ENCODE measurements around the gene CHN2.

CHN2 gene

GRCh38 chr7:29413626-29414136, 219.1 kb downstream of the CHN2 start:
- DNase-seq = no peak

- no peak for DNase-seq
These were observed 219.6 kb downstream of the CHN2 start for GRCh38 chr7:29414216-29414615.

DNA sequence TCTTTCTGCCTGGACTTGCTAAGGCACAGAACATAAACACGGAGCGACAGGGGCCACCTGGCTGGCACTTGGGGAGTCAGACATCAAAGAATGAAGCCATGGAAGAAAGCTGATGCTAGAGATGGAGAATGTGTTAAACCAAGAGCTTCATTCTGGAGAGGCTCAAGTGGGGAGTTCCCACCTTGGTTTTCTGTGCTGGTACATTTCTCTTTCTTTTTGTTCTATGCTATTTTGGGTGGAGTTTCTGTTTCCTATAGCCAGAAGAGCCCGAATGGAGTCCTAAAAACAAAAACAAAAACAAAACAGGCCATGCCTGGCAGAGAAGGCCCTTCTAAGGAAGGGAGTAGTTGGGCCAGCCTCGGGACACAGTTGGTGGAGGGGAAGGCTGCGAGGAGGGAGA, 220.6 kb downstream of the CHN2 start:
- no peak for DNase-seq

DNA sequence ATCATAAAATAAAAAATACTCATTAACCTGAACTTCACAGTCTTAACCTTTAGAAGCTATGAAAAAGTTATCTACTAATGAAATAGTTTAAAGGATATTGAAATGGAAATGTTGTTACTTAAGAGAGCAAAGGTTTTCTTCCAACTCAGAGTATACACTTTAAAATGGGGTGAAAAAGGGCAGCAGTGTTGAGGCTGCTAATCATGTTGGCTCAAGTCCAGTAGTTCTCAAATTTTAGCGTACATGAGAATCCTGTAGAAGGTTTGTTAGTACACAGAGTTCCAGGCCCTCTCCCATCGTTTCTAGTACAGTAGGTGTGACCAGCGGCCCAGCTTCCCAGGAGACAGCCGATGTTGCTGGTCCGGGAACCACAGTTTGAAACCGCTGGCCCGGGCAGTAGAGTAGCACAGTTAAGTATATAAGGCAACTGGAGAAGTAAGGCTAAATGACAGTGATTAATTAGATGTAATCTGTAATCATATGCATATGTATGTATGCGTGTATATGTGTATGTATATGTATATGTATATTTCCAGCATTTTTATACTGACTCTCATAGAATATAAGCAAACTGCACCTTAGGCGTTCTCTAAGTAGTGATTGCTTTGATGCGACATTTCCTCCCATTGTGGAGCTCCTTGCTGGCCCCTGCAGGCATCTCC, 221.8 kb downstream of the CHN2 start:
- DNase-seq = no peak

DNA sequence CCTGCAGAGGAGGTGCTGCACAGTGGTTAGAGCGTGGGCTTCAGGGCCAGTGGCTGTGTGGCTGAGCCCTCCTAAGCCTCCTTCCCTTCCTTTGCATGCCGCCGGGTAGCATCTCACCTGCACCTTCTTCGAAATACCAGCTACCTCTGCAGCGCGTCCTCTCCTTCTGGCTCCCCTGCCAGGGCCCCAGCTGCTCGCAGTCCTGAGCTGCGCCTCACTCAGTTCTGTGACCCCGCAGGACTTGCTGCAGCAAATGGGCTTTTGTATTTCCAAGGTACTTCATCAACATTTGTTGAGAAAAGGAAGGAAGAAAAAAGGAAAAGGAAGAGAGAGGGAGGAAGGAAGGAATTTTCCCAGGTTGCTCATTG, 222.3 kb downstream of the CHN2 start:
- no peak for DNase-seq

DNA sequence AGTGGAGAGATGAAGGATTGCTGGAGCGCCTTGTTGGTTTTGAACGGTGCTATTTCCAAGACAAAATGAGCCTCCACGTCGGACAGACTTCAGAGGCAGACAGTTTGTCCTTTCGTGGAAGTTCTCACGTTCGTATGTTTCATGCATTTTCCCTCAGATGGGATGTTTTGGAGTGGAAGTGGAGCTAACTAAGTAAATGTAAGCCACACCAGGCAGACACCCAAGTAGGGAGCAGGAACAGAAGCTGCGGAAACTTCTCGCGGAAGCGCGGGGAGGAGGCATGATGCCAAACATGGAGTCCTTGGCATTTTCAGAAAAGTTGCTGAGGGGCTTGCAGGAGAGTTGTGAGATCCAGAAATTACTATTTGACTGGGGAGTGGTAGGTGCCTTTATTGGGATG, 223.5 kb downstream of the CHN2 start:
- DNase-seq = no peak

DNA sequence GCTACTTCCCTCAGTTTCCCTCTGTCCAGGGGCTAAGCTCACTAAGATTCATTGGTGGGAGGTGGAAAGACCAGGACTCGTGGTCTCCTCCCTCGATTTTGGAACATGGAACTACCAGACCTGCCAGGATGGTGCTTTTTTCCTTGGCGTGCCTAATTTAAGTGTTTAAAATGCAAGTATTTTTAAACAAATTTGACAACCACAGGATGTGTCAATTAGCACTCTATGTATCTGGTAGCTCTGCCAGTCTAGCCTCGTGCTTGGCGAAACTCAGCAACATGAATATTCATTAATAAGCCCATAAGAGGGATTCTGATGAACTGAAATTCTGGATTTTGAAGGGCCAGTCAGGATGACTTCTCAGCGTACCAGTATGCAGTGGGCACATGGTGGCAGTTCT, 224.1 kb downstream of the CHN2 start:
- DNase-seq = no peak

DNA sequence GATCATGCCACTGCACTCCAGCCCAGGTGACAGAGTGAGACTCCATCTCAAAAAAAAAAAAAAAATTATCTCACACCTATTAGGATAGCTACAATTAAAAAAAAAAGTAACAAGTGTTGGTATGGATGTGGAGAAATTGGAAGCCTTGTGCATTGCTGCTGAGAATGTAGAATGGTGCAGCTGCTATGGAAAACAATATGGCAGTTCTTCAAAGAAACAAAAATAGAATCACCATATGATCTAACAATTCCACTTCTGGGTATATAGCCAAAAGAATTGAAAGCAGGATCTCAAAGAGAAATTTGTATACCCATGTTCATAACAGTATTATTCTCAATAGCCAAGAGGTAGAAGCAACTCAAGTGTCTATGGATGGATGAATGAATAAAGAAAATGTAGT, 225.4 kb downstream of the CHN2 start:
- DNase-seq = no peak

- DNase-seq = no peak
These were observed 226.7 kb downstream of the CHN2 start for GRCh38 chr7:29421010-29421956.

DNA sequence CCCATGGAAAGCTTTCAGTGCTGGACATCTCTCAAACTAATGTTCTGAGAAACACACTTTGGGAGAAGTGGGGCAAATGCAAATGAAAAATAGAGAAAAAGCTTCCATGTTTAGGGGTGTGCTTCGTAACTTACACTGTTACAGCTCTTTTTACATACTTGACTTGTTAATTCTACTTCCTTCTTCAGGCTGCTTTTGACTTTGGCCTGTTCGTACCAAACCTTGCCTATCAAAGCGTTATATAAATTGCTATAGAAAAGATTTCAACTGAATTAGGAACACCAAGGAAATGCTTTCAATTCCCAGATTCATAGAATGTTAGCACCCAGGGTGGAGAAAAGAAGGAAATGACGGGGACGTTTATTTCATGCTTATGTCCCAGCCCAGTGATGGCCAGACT, 228.3 kb downstream of the CHN2 start:
- no peak for DNase-seq

GRCh38 chr7:29424295-29424983, 229.9 kb downstream of the CHN2 start:
- DNase-seq = no peak

GRCh38 chr7:29424984-29425309, 230.4 kb downstream of the CHN2 start:
- no peak for DNase-seq

DNA sequence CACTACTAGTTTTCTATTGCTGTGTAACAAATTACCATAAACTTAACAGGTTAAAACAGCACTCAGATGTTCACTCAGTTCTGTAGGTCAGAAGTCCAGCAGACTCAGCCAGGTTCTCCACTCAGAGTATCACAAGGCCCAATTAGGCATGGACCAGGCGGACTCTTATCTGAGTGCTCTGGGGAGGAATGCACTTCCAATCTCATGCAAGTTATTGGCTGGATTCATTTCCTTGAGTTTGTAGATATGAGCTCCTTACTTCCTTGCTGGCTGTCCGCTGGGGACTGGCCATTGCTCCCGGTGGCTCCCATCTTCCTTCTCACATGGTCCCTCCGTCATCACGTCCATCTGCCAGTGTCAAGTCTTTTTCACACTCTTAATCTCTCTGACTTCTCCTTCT, 232.0 kb downstream of the CHN2 start:
- DNase-seq = no peak

DNA sequence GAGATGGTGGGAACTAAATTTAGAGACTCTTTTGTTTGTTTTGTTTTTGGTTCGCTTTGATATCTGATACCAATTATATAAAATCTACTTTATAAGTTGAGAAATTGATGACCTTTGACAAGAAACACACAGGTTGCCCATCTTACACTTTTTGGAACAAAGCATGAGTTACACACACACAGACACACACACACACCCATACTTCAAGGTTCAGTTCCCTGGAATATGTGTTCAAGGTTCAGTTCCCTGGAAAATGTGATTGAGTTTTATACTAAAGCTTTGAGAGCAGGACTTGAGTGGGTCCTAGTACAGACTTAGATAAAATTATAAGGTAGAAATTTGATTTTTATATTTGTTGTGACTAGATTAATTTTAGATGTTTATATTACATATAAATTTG, 234.8 kb downstream of the CHN2 start:
- no peak for DNase-seq

- no peak for DNase-seq
These were observed 235.8 kb downstream of the CHN2 start for GRCh38 chr7:29430279-29430949.

DNA sequence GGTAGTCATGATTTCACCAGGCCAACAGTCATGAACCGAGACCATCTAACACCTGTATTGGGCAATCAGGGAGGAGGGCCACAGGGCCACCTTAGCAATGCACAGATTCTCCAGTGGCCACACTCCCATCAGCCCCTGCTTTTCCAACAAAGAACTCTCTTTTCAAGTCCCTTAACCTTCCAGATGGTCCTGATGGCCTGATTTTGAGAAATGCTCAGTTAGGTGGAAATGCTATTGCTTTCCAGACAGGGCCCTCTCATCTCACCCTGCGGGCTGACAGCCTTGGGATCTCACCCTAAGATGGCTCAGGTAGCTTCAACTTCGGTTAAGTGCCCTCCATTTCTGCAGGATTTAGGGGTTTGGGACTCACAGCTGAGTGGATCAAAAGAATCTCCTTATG, 237.1 kb downstream of the CHN2 start:
- DNase-seq = no peak

DNA sequence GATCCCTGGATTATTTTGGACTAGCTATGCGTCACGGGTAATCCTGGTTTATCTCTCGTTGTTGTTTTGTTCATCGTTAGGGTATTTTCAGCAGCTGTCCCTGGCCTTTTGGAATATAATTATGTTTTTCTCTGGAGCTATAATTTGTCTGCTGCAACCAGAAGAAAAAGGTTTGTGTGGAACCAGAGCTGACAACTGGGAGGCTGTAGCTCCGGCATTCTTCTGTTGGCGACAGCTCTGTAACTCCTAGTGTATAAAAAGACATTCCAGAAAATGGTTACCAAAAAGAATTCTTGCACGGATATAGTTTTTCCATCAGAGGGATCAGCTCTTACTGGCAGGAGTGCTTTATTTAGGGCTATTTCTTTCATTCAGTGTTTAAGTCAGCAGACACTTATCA, 238.1 kb downstream of the CHN2 start:
- no peak for DNase-seq

DNA sequence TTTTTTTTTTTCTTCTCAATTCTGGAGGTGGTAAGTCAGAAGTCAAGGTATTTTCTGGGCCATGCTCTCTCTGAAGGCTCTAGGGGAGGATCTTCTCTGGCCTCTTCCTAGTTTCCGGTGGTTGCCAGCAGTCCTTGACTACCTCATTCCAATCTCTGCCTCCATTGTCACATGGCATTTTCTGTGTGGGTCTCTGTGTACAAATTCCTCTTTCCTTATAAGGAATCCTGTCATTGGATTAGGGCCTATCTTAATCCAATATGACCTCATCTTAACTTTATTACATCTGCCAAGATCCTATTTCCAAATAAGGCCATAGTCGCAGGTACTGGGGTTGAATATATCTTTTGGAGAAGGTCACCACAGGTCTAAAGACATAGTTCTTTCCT, 239.8 kb downstream of the CHN2 start:
- DNase-seq = no peak

GRCh38 chr7:29435167-29435566, 240.6 kb downstream of the CHN2 start:
- no peak for DNase-seq

DNA sequence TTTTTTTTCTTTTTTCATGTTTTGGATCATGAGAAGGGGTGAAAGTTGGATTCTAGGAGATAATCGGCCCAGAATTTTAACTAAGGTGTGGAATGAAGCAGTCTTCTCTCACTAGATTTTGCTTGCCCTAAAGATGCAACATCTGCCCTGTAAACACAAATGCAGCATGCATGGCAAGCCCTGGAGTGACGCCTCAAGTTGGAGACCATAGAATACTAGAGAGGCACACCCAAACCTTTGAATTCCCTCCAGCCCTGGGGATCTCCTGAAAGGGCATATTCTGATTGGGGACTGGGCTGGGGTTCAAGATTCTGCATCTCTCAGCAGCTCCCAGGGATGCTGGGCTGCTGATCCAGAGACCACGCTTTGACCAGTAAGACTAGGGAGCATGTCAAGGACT, 241.3 kb downstream of the CHN2 start:
- no peak for DNase-seq

DNA sequence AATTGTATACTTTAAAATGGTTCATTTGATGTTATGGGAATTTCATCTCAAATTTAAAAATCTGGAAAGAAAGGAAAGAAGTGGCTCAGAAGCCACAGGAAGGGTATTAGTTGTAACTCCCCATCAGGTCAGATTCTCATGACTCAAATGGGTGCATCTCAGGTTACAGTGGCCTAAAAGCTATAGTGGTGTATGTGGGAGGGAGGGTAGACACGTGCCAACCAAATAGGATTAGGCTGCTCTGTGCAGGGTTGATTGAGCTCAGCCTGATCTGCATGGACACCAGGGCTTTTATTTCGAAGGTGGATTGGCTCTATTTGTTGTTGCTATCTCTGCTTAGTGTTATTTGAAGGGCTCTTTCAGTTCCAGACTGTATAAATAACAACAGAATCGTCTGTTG, 247.6 kb downstream of the CHN2 start:
- peak; percentile 20 for DNase-seq

- DNase-seq = no peak
These were observed 249.0 kb downstream of the CHN2 start for GRCh38 chr7:29443552-29443951.

GRCh38 chr7:29444267-29444666, 249.7 kb downstream of the CHN2 start:
- no peak for DNase-seq
